DMS79 treated with DMSO at 0.1 percent for 48 hours (cell line): ENCODE data around the gene OR13C3.
"Not testable (repeated sequence)": the region's sequence is repeated elsewhere in the genome, so short reads cannot be mapped to it uniquely, and the experiment has no call there.

Experiments used
- DNase-seq: peaks from one replicate; lab custom pipeline; 2025; lab: John Stamatoyannopoulos, UW

OR13C3 gene

DNA sequence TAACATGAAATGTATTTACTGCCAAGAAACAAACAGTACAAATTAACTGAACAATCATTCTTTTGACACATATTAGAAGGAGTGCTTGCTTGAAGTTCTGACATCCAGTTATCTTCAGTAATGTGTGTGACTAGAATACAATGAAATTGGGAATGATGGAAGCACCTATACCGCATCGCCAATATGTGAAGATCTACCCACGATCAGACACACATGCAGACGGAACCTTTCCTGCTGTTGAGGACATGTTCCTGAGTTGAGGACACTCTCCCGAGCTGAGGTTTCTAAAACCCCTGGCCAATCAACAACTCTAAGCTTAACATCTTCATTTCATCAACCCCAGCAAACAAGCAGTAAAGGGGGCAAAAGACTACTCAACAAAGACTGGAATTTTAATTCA lies at the start of gene OR13C3:
Gene OR13C3, minus strand, starts transcription at position 101 of the 400 bp plus-strand sequence. CDS start 133 bp downstream, outside the sequence.
- DNase-seq: no peak

DNA sequence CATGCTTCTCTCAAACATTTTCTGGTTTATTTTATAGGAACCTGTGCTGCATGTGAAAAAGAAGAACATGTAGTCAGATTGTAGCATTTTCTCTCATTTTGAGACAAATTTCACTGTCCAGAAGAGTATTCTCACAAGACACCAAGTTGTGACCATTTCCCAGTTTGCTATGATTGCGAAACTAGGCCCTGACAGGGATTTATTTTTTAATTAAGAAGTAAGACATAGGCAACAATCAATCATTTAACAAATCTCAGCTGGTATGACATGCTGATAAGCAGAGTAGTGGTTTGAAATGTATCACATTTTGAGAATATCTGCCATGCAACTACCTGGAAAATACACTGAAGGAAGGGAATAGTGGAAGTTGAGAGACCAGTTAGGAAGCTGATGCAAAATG lies 43.9 kb upstream of the OR13C3 start:
- DNase-seq: no peak

DNA sequence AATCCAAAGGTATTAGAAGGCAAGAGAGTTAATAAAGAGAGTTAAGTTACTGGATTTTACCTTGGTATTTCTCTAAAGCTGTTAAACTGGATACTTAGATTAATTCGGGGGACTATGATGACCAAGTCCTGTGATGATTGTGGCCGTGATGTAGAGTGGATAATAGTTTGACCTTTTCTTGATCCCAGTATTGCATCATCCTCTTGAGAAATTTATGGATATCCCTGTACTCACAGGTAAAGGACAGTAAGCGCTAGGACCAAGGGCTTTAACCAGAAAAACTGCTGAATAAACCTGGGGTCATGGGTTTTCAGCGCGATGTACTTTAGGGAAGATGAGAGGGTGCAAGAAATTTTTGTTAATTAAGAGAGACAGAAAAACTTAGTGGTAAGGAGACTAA lies 40.6 kb upstream of the OR13C3 start:
- no peak for DNase-seq

DNA sequence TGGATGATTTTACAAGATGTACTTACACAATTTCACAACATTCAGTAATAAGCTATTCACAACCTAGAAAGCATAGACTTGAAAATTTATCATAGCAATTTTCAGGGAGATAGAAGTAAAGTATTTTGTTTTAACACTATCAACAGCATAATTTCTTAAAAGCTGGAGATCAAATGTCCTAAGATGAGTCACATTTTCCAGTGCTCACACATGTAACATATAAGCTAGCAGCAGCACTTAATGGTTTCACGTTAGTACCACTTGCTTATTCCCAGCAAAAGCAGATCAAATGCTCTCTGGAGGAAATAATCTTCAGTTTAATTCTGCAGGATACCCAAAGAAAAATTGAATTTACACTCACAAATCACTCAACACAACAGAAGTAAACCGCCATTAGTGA lies 38.8 kb upstream of the OR13C3 start:
- no peak for DNase-seq

DNA sequence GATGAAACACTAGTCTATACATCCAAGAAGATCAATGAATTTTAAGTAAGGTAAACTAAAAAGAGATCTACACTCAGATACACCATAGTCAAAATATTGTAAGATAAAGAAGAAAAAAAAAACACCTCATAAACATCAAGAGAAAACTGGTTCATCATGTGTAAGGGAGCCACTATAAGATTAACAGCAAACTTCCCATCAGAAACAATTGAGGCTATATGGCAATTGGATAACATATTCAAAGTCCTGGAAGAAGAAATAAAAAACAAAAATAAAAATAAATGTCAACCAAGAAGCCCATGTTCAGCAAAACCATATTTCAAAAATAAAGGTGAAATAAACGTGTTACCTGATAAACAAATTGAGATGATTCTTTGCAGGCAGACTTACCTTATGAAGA lies 36.0 kb upstream of the OR13C3 start:
- no peak for DNase-seq

DNA sequence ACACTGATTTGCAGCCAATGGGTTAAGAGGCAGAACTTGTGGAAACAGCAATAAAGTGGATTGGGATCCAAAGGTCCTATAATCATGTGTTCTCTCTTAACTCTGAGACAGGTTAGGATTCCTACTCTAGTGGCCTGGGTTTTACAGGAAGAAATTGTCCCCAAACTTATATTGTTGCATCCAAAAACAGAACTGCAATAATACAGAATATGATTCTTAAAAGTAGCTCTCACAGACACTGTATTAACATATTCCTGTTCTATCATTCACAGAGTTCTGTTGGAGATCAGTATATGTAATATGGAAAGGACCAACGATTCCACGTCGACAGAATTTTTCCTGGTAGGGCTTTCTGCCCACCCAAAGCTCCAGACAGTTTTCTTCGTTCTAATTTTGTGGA lies 32.2 kb upstream of the OR13C3 start, which contains the start of gene OR13C8:
Gene OR13C8, plus strand, starts transcription at position 301 of the 400 bp plus-strand sequence. Its CDS starts 0 bp downstream, at position 301.
- DNase-seq: no peak

DNA sequence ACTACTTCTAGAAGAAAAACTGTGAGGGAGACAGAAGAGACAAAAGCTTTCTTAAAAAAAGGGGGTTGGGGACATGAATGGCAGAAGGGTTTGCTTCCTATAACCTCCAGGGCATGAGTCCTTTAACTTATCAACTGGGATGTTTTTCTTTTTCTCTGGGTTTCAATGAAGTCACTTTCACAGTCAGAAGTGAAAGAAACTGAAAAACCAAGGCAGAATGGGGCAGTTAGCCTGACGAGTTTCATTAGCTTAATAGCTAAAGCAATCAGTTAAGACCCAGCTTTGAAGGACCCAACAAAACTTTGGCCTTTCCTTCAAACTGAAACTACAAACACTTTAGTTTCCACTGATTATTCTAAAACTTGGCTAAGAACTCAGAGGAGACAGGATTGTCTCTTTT lies 27.7 kb upstream of the OR13C3 start:
- no peak for DNase-seq

DNA sequence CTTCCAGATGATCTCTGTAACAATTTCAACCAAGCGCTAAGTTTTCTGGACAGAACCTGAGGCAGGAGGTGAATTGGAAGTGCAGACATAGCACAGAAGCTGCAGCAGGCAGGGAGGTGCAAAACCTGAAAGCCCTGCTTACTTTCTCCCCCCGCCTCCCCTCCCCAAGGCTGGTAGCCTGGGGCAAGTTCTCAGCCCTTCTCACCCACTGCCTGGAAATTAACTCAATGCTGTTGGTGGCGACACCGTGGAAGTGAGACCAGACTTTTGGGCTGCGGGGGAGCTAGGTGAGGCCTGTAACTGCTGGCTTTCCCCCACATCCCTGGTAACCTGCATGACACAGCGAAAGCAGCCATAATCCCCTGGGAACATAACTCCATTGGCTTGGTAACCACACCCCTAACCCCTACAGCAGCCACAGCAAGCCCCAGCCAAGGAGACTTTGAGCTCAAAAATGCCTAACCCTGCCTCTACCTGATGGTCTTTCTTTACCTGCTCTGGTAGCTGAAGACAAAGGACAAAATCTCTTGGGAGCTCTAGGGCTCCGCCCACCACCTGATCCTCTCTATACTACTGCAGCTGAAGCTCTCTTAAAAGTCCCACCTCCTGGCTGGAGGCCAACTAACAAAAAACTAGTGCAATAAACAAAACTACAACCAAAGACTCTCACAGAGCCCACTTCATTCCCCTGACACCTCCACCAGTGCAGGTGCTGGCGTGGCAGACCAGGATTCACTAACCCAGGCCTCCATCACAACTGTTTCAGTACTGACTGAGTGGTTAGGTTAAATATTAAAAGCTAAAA lies 20.4 kb upstream of the OR13C3 start:
- DNase-seq: no peak

DNA sequence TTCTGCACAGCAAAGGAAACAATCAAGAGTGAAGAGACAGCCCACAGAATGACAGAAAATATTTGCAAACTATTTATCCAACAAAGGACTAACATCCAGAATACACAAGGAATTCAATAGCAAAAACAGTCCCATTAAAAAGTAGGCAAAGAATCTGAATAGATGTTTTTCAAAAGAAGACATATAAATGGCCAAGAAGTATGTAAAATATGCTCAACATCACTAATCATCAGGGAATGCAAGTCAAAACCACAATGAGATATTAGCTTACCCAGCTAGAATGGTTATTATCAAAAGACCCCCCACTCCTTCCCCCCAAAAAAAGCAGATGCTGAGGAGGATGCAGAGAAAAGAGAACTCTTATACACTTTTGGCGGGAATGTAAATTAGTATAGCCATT lies 18.9 kb upstream of the OR13C3 start:
- no peak for DNase-seq

DNA sequence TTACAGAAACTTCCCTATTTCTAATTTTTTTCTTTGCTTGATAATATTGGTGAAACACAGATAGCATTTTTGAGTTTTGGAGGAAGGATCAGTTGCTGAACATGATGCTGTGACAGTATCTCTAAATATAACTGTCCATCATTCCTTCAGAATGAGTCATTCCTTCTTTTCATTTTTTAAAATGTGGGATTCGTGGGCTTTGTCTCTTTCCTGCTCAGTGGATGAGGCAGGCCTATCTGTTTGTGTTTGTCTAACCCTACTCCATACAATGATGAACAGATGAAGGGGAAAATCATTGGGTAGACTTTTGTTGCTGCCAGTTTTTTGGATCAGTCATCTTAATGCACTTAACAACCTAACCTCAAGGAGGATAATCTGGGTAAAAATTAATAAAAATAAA lies 16.6 kb upstream of the OR13C3 start:
- no peak for DNase-seq

DNA sequence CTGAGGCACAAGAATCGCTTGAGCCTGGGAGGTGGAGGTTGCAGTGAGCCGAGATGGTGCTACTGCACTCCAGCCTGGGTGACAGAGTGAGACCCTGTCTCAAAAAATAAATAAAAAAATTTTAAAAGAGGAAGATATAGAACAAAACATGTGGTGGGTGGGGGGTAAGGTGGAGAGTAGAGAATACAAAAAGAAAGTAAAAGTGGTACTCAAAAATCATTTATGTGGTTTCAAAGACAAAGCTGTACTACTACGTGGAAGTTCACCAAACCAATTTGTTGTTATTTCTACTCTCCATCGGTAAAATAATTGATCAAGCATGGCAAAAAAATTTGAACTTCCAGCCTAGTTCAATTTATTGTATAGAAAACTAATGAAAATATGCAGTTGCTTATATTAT lies 8.0 kb upstream of the OR13C3 start:
- DNase-seq: no peak

DNA sequence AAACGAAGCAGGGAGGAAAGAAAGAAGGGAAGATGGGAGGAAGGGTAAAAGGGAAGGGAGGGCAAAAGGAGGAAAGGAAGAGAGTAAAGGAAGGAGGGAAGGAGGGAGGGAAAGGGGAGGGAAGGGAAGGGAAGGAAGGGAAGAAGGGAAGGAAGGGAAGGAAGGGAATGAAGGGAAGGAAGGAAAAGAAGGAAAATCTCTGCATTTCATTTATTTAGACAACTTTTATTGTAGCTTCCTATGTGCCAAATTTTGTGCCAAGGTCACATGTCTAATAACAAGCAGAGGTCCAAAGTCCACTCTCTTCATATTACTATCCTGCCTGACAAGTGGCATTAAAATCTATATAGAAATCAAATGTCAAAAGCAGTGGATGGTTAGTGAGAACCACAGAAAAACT lies 2.6 kb upstream of the OR13C3 start:
- no peak for DNase-seq

DNA sequence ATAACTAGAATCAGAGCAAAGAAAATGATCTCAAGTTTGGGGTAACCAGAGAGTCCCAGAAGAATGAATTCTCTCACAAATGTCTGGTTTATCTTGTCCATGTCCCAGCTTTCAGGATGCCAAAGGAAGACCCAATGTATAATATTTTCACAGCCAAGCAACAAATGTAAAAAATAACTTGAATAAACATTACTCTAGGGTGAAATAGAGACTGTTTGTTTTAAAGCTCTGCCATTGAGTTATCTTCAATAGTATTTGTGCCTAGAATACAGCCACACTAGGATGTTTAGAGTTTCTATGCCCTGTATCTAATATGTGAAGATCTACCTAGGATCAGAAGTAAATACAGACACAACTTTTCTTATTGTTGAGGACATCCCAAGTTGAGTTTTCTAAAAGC lies 9.5 kb downstream of the OR13C3 start, which contains the start of gene OR13C4:
Gene OR13C4, minus strand, starts transcription at position 101 of the 400 bp plus-strand sequence. Its CDS starts 0 bp downstream, at position 101.
- no peak for DNase-seq

DNA sequence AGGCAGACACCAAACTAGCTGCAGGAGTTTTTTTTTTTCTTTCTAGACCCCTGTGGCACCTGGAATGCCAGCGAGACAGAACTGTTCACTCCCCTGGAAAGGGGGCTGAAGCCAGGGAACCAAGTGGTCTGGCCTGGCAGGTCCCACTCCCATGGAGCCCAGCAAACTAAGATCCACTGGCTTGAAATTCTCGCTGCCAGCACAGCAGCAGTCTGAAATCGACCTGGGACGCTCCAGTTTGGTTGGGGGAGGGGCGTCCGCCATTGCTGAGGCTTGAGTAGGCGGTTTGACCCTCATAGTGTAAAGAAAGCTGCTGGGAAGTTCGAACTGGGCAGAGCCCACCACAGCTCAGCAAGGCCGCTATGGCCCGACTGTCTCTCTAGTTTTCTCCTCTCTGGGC lies 16.4 kb downstream of the OR13C3 start:
- not testable (repeated sequence) for DNase-seq

DNA sequence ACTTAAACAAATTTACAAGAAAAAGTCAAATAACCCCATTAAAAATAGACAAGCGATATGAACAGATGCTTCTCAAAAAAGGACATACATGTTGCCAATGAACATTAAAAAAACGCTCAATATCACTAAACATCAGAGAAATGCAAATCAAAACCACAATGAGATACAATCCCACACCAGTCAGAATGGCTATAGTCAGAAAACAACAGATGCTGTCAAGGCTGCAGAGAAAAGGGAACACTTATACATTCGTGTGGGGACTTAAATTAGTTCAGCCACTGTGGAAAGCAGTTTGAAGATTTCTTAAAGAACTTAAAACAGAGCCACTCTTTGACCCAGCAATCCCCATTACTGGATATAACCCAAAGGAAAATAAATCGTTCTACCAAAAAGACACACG lies 21.8 kb downstream of the OR13C3 start:
- no peak for DNase-seq

DNA sequence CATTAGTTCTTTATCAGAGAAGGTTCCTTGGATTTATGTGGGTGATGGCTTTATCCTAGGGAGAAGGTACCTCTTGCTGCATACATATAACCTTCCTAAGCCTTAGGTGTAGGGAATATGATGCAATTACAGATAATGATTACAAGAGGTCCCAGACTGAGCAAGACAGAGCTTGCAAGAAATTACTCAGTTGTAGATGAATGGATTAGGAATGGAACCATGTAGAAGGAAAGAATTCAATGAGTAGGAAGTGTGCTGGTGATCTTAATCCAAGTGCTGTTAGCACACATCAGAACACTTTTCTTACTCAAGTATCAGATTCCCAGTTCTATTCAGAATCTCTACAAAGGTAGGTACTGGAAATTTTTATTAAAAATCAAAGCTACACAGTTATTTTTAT lies 30.1 kb downstream of the OR13C3 start:
- no peak for DNase-seq

DNA sequence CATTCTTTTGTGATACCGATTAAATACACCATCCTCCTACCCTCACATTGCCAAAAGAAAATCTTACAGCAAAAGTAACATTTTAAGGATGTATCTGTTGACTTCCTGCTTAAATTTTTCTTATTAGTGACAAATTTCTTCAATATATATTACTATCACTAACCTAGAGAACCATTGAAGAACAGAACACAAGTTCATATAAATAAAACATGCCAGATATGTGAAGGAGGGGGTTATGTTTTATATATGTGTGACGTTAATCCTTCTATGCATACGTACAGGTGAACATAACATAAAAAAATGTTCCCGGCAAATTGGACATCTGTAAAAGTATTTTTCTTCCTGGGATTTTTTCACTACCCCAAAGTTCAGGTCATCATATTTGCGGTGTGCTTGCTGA lies 32.7 kb downstream of the OR13C3 start, which contains the start of gene OR13F1:
Gene OR13F1, plus strand, starts transcription at position 301 of the 400 bp plus-strand sequence. Its CDS starts 0 bp downstream, at position 301.
- DNase-seq: no peak

DNA sequence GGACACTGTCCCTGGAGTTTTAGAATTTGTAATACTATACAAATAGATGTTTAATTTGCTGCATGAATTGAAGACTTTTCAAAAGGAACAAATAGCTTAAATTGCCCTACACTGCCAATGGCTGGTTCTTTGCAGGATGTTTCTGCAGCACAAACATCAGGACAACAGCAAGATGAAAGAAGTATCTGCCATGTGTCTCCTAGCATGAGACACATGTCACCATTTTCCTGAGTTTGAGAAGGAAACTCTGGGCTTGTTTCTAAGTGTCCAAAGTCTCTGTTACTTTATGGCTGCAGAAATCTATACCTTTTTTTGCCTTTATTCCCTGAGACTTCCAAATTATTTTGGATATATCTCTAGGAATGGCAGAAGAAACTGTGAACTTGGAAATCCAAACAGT lies 33.2 kb downstream of the OR13C3 start:
- no peak for DNase-seq

DNA sequence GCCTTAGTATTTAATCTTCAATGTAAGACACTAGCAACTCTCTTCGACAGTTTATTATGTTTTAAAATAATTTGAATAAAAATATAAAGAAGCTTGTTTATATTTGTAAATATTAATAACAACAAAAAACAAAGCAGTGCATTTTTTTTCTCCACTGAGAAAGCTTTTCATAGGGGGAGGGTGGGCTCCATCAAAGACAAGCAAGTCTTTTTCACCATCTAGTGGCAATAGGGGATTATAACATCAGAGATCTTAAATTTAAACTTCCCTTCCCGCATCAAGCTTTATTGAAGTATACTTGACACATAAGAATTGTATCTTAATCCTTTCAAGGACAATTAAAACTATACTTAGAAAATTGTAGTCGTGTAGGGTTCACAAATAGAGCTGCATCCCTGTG lies 41.8 kb downstream of the OR13C3 start:
- DNase-seq: no peak
